T-helper 17 cell (primary cell): Measurements from ENCODE around the gene LSAMP. TPM values are rescaled to one million over a fixed set of nuclear protein-coding genes. Genes with fewer than 3 reads are reported as not detected.

Source experiments
- ATAC-seq: fragments of 150-1000 bp; cut with Tn5 transposase; 2 replicates; pipeline ENCODE4 v1.10.0; 2021; ENCODE audit warnings: mild to moderate bottlenecking, moderate library complexity
- DNase-seq, 3 donors: peaks; one replicate each; pipeline versions ENCODE4 v3.0.0 to v3.0.0-alpha.2; 2020 to 2021
- H3K9me3 ChIP-seq: one replicate; pipeline ENCODE4 v1.7.0; 2013; ENCODE audit warnings: low read length, mild to moderate bottlenecking; ENCODE audit not compliant: control insufficient read depth, poor library complexity, severe bottlenecking
- H3K27ac Mint-ChIP-seq: one replicate; pipeline ENCODE4 v1.8.0; 2022; ENCODE audit warnings: mild to moderate bottlenecking, moderate library complexity, mixed read lengths
- H3K27me3 Mint-ChIP-seq: one replicate; pipeline ENCODE4 v1.8.0; 2022; ENCODE audit warnings: mixed read lengths
- H3K36me3 Mint-ChIP-seq: one replicate; pipeline ENCODE4 v1.8.0; 2022; ENCODE audit warnings: low read depth, mixed read lengths
- H3K4me1 Mint-ChIP-seq: one replicate; pipeline ENCODE4 v1.8.0; 2022; ENCODE audit warnings: mild to moderate bottlenecking, mixed read lengths
- H3K4me3 Mint-ChIP-seq: one replicate; pipeline ENCODE4 v1.8.0; 2022; ENCODE audit warnings: mild to moderate bottlenecking, moderate library complexity, mixed read lengths
- total RNA-seq, 4 donors: library from RNA in 2 of 4; stranded (reverse) in 2 of 4; gene quantifications; one replicate each; pipeline ENCODE4 v1.2.3 and lab custom pipeline; 2022 to 2026

The LSAMP gene
- total RNA-seq, 2 donors from 2014 or later, result not detected

DNA sequence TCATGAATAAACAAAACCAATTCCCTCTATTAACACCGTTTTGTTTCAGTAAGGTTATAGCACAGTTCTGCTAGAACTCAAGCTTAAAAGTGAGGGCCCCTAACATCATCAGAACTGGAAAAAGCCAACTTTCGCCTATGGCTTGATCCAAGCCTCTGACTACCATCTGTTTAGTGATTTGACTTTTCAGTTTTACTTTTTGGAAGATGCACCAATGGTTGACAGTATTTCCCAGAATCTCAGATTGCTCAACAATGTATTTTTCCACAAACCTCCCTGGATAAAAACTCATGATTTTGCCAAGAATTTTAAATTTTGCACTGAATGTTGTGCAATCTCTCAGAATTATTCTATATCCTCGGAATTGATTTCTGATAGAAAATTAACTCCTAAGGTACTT, 190.7 kb downstream of the LSAMP start:
- no peaks in the 10 kb centered on the region for H3K4me1 Mint-ChIP-seq
- H3K27ac Mint-ChIP-seq, result no peak overlapping the region
- no peaks in the 10 kb centered on the region for H3K36me3 Mint-ChIP-seq
- ATAC-seq (no peak), DNase-seq (no peak)
- no peaks in the 10 kb centered on the region for H3K27me3 Mint-ChIP-seq
- no peaks in the 10 kb centered on the region for H3K9me3 ChIP-seq
- H3K4me3 Mint-ChIP-seq, result no peak overlapping the region

DNA sequence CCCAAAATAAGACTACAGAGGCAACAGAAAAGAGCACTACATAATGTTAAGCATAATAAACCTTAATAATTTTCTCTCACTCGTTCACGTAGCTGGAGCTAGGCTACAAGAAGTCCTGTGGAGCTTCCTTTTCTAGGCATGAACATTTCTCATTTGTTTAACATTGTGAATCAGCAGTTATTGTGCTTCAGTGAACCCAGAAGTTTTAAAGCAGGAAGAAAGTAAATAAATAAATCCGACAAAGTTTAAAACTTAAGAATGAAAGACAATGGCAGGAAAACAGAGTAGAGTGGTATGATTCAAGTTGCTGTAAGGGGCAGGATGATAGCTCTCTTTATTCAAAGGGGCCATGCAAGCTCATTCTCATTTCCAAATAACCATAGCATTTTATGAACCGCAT, 191.8 kb downstream of the LSAMP start:
- no peak overlapping the region for H3K27ac Mint-ChIP-seq
- H3K27me3 Mint-ChIP-seq, result no peaks in the 10 kb centered on the region
- no peaks in the 10 kb centered on the region for H3K4me1 Mint-ChIP-seq
- DNase-seq, result no peak
- H3K9me3 ChIP-seq, result no peaks in the 10 kb centered on the region
- H3K36me3 Mint-ChIP-seq, result no peaks in the 10 kb centered on the region
- no peak for ATAC-seq
- no peak overlapping the region for H3K4me3 Mint-ChIP-seq

- no peak overlapping the region for H3K4me3 Mint-ChIP-seq
- H3K9me3 ChIP-seq, result no peaks in the 10 kb centered on the region
- ATAC-seq (no peak), DNase-seq (no peak)
- H3K27me3 Mint-ChIP-seq, result no peaks in the 10 kb centered on the region
- H3K36me3 Mint-ChIP-seq, result no peaks in the 10 kb centered on the region
- no peak overlapping the region for H3K27ac Mint-ChIP-seq
- H3K4me1 Mint-ChIP-seq, result no peaks in the 10 kb centered on the region
Measured at GRCh38 chr3:116247605-116248004, 197.7 kb downstream of the LSAMP start.

DNA sequence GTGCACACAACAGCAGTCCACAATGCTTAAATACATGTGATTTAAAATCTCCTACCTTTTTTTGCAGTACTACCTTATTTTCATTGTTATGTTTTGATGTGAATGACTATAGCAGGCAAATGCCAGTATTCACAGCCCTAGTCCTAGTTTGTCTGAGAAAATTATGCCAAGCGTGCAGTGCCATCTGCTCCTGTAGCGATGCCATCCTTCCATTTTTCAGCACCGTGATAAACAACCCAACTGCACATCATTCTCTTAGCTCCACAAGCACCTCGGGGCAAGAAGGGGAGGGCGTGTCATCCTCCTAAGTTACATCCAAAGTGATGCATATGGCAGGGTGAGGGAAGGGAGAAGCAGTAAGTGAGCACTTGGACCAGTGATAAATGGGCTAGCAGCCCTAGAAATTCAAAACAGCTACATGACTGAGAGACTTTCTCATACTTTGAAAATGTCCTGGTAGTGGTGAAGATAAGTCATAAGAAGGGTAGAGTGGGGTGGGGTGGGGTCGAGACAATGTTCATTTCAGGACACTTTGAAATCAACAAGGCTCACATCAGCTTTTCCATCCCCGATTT, 198.8 kb downstream of the LSAMP start:
- Mint-ChIP-seq H3K36me3 (no peaks in the 10 kb centered on the region), H3K27ac (no peak overlapping the region), H3K4me3 (no peak overlapping the region), H3K27me3 (no peaks in the 10 kb centered on the region), H3K4me1 (no peaks in the 10 kb centered on the region)
- ATAC-seq, result no peak
- no peaks in the 10 kb centered on the region for H3K9me3 ChIP-seq
- DNase-seq, result no peak

GRCh38 chr3:116242825-116243224, 202.5 kb downstream of the LSAMP start:
- no peak for DNase-seq
- no peaks in the 10 kb centered on the region for H3K36me3 Mint-ChIP-seq
- no peak overlapping the region for H3K27ac Mint-ChIP-seq
- H3K4me1 Mint-ChIP-seq, result no peaks in the 10 kb centered on the region
- no peak for ATAC-seq
- H3K4me3 Mint-ChIP-seq, result no peak overlapping the region
- no peaks in the 10 kb centered on the region for H3K27me3 Mint-ChIP-seq
- no peaks in the 10 kb centered on the region for H3K9me3 ChIP-seq

- ATAC-seq (no peak), DNase-seq (no peak)
- no peaks in the 10 kb centered on the region for H3K9me3 ChIP-seq
- no peaks in the 10 kb centered on the region for H3K4me1 Mint-ChIP-seq
- no peak overlapping the region for H3K27ac Mint-ChIP-seq
- no peaks in the 10 kb centered on the region for H3K36me3 Mint-ChIP-seq
- no peaks in the 10 kb centered on the region for H3K27me3 Mint-ChIP-seq
- no peak overlapping the region for H3K4me3 Mint-ChIP-seq
Measured at GRCh38 chr3:116241677-116242076, 203.6 kb downstream of the LSAMP start.

GRCh38 chr3:116240261-116240660, 205.0 kb downstream of the LSAMP start:
- no peaks in the 10 kb centered on the region for H3K36me3 Mint-ChIP-seq
- no peak overlapping the region for H3K4me3 Mint-ChIP-seq
- H3K27ac Mint-ChIP-seq, result no peak overlapping the region
- no peaks in the 10 kb centered on the region for H3K4me1 Mint-ChIP-seq
- ATAC-seq (no peak), DNase-seq (no peak)
- no peaks in the 10 kb centered on the region for H3K27me3 Mint-ChIP-seq
- no peaks in the 10 kb centered on the region for H3K9me3 ChIP-seq

DNA sequence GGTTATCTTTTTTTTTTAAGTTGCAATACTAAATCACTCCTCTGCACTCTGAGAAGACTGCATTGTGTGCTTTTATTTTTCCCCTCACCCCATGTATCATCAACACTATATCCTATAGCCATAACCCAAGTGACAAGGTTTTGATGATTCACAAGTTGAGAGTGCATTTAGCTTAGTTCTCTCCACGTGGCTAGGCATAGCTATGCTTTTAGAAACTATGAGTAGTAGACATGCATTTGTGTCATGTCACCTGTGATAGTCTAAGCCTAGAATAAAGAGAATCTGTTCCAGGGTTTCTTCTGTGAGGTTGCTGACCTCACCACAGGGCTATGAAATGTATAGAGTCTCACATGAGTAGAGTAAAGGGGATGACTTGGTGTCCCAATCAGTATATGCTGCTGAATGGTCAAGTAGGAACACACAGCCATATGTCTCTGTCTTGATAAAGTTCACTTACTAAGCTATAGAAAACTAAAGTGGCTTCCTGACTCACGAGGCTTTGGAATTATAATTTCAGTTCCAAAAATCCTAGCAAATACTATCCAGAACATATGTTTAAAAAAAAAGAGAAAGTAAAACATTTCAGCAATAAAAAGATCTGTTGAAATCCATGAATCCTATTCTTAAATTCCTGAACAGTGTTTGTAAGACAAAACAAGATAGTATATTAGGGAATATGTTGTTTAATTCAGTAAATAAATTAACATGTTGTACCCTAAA, 206.3 kb downstream of the LSAMP start:
- DNase-seq (no peak), ATAC-seq (no peak)
- H3K27me3 Mint-ChIP-seq, result no peaks in the 10 kb centered on the region

DNA sequence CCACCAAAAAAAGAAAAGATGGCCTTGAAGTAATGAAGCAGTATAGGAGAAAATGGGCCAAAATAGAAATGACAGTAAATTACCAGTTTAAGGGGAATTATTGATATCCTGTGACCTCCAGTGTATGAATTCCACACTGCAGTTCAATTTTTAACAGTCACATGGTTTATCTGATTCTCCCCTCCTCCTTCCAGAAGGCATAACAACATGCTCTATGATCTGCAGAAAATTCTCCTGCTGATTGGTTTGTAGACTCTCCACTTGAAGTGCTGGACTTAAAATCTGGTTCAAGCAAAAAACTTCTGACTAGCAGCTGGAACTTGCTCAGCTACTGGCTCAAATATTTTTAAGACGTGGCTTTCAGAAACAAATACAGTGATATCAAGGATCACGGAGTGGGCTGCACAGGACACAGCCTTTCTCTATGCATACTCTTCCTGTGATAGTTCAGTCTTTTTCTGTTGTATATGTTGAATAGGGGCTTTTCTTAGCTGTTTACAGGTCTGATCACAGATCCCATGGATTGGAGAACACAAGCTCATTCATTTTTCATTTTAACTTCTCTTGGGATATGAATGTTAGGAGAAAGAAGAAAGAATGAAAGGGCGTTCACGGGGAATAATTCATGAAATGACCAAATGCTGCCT, 211.5 kb downstream of the LSAMP start:
- Mint-ChIP-seq H3K27me3 (no peaks in the 10 kb centered on the region), H3K4me1 (no peaks in the 10 kb centered on the region), H3K4me3 (no peak overlapping the region), H3K36me3 (no peaks in the 10 kb centered on the region), H3K27ac (no peak overlapping the region)
- ATAC-seq, result no peak
- H3K9me3 ChIP-seq, result no peaks in the 10 kb centered on the region
- no peak for DNase-seq

More for the DNA sequence above, 206.3 kb downstream of the LSAMP start:
- Mint-ChIP-seq H3K36me3 (no peaks in the 10 kb centered on the region), H3K27ac (no peak overlapping the region), H3K4me1 (no peaks in the 10 kb centered on the region), H3K4me3 (no peak overlapping the region)
- H3K9me3 ChIP-seq, result no peaks in the 10 kb centered on the region

- Mint-ChIP-seq H3K4me1 (no peaks in the 10 kb centered on the region), H3K36me3 (no peaks in the 10 kb centered on the region), H3K4me3 (no peak overlapping the region), H3K27ac (no peak overlapping the region), H3K27me3 (no peaks in the 10 kb centered on the region)
- H3K9me3 ChIP-seq, result no peaks in the 10 kb centered on the region
- no peak for ATAC-seq
- DNase-seq, result no peak
Measured at GRCh38 chr3:116230431-116231020, 214.8 kb downstream of the LSAMP start.

GRCh38 chr3:116226266-116226665, 219.0 kb downstream of the LSAMP start:
- Mint-ChIP-seq H3K36me3 (no peaks in the 10 kb centered on the region), H3K27me3 (no peaks in the 10 kb centered on the region), H3K4me1 (no peaks in the 10 kb centered on the region), H3K4me3 (no peak overlapping the region), H3K27ac (no peak overlapping the region)
- H3K9me3 ChIP-seq, result no peaks in the 10 kb centered on the region
- no peak for ATAC-seq
- no peak for DNase-seq

DNA sequence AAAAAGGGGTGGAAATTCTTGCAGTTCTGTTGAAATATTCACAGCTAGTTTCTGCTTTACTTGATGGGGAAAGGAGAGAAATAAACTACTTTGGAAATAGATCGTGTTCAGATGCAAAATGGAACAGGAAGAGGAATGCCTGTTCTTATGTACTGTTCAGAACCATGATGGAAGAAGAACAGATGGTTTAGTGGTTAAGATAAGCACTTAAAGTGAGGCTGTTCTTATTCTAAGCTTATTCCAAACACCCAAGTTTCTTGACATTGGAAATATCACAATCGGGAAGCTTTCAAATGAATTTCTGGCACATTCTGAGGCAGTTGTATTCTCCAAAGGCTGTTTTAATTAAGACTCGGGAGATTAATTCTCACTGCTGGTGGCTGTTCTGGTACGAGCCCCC, 228.5 kb downstream of the LSAMP start:
- no peak for DNase-seq
- no peaks in the 10 kb centered on the region for H3K27me3 Mint-ChIP-seq
- H3K27ac Mint-ChIP-seq, result no peak overlapping the region
- no peaks in the 10 kb centered on the region for H3K4me1 Mint-ChIP-seq
- no peaks in the 10 kb centered on the region for H3K36me3 Mint-ChIP-seq
- H3K4me3 Mint-ChIP-seq, result no peak overlapping the region
- ATAC-seq, result no peak
- H3K9me3 ChIP-seq, result no peaks in the 10 kb centered on the region

- H3K9me3 ChIP-seq, result no peaks in the 10 kb centered on the region
- no peak overlapping the region for H3K4me3 Mint-ChIP-seq
- no peak overlapping the region for H3K27ac Mint-ChIP-seq
- no peaks in the 10 kb centered on the region for H3K4me1 Mint-ChIP-seq
- no peaks in the 10 kb centered on the region for H3K36me3 Mint-ChIP-seq
- ATAC-seq (no peak), DNase-seq (no peak)
- no peaks in the 10 kb centered on the region for H3K27me3 Mint-ChIP-seq
Measured at GRCh38 chr3:116211901-116212300, 233.4 kb downstream of the LSAMP start.
